Thoracic aorta (tissue), 2 donors: ENCODE data around the gene SLC26A1. TPM values are rescaled to one million over a fixed set of nuclear protein-coding genes. Genes with fewer than 3 reads are reported as not detected.
"Not testable (repeated sequence)": the region's sequence is repeated elsewhere in the genome, so short reads cannot be mapped to it uniquely, and the experiment has no call there.

Source experiments
- ATAC-seq: fragments of 150-250 bp; one replicate; pipeline ENCODE4 v1.8.0; 2017; ENCODE audit warnings: low read depth; ENCODE audit not compliant: insufficient number of reproducible peaks, low FRiP score
- DNase-seq: peaks from one replicate; pipeline ENCODE4 v3.0.0-alpha.2; 2020; ENCODE audit warnings: low spot score
- H3K27ac ChIP-seq, 2 donors: fragments of 200-600 bp; sonication (generic); 1 replicate in 1 of 2; 2 replicates in 1 of 2; pipeline ENCODE4 v1.5.1; 2016; ENCODE audit warnings: mild to moderate bottlenecking in 2 of 2, moderate library complexity in 2 of 2
- H3K27me3 ChIP-seq: fragments of 200-600 bp; sonication (generic); replicated peaks from 2 replicates; pipeline ENCODE4 v1.6.0; 2016; ENCODE audit warnings: mild to moderate bottlenecking; ENCODE audit not compliant: insufficient read depth
- H3K36me3 ChIP-seq: fragments of 200-600 bp; sonication (generic); one replicate; pipeline ENCODE4 v1.5.1; 2016
- H3K4me1 ChIP-seq, 2 donors: fragments of 200-600 bp; sonication (generic); 1 replicate in 1 of 2; 2 replicates in 1 of 2; pipeline versions ENCODE4 v1.5.1 to v1.6.0; 2016; ENCODE audit warnings: low read depth in 2 of 2, mild to moderate bottlenecking in 1 of 2; ENCODE audit not compliant: control insufficient read depth in 1 of 2
- H3K4me3 ChIP-seq: fragments of 200-600 bp; sonication (generic); 2 replicates; pipeline ENCODE4 v1.5.1; 2016; ENCODE audit warnings: mild to moderate bottlenecking
- H3K9me3 ChIP-seq: fragments of 200-600 bp; sonication (generic); 2 replicates; pipeline ENCODE4 v1.5.1; 2016
- CTCF ChIP-seq: fragments of 200-600 bp; sonication (generic); IDR thresholded peaks from one replicate; pipeline ENCODE4 v1.5.1; 2019; ENCODE audit warnings: antibody characterized with exemption
- total RNA-seq, 2 donors: library from RNA; depleted of rRNA; stranded (reverse); fragments of >200 nt; gene quantifications; one replicate each; pipeline versions ENCODE4 v1.1.0 to v1.2.3, GENCODE V29; 2016

The SLC26A1 gene
- total RNA-seq, 2 donors from 2014 or later: not detected

GRCh38 chr4:945274-946102 lies 47.7 kb downstream of the SLC26A1 start:
- no peaks in the 10 kb centered on the region for H3K4me1 ChIP-seq
- no peak overlapping the region for H3K4me3 ChIP-seq
- no peak overlapping the region for H3K27ac ChIP-seq
- no peaks in the 10 kb centered on the region for H3K27me3 ChIP-seq
- ATAC-seq (no peak), DNase-seq (no peak)
- peaks cover 4% of the 10 kb centered on the region for H3K36me3 ChIP-seq
- no peaks in the 10 kb centered on the region for H3K9me3 ChIP-seq
- no peak for TF ChIP-seq CTCF

- not testable (repeated sequence) for H3K4me1 ChIP-seq, H3K9me3 ChIP-seq, H3K27ac ChIP-seq, H3K27me3 ChIP-seq, H3K36me3 ChIP-seq, DNase-seq, H3K4me3 ChIP-seq, ATAC-seq
Measured at GRCh38 chr4:939508-939907, 53.7 kb downstream of the SLC26A1 start.

Other genes starting within 250 kb of the SLC26A1 start
- 1 to 10 TPM in 1 of 2 donors, under 1 TPM in 1; 0.85 to 1.2 TPM for gene CPLX1, start 167.3 kb downstream of the SLC26A1 start, total RNA-seq
- 100 to 1,000 TPM; 111 to 170 TPM for gene GAK, start 61.1 kb downstream of the SLC26A1 start, total RNA-seq
- 10 to 100 TPM; 26.5 to 39.5 TPM for gene TMEM175, start 60.9 kb downstream of the SLC26A1 start, total RNA-seq
- gene DGKQ, start 19.8 kb downstream of the SLC26A1 start, total RNA-seq: 10 to 100 TPM; 18.6 to 24.0 TPM
- 10 to 100 TPM; 23.4 to 31.9 TPM for gene IDUA, start 6.4 kb downstream of the SLC26A1 start, total RNA-seq
- gene FGFRL1, start 18.2 kb upstream of the SLC26A1 start, total RNA-seq: 10 to 100 TPM; 61.1 to 84.0 TPM
- 1 to 10 TPM; 1.2 to 2.4 TPM for gene RNF212, start 120.2 kb upstream of the SLC26A1 start, total RNA-seq
- 10 to 100 TPM; 15.2 to 18.4 TPM for gene SPON2, start 179.2 kb upstream of the SLC26A1 start, total RNA-seq